Epidermal melanocyte (primary cell): ENCODE measurements around the gene CLTCL1.
"Not testable (repeated sequence)": the region's sequence is repeated elsewhere in the genome, so short reads cannot be mapped to it uniquely, and the experiment has no call there.

ENCODE experiments used
- DNase-seq: peaks from one replicate; pipeline ENCODE4 v3.0.0; 2011; ENCODE audit warnings: low spot score; ENCODE audit not compliant: insufficient read length

The CLTCL1 gene

DNA sequence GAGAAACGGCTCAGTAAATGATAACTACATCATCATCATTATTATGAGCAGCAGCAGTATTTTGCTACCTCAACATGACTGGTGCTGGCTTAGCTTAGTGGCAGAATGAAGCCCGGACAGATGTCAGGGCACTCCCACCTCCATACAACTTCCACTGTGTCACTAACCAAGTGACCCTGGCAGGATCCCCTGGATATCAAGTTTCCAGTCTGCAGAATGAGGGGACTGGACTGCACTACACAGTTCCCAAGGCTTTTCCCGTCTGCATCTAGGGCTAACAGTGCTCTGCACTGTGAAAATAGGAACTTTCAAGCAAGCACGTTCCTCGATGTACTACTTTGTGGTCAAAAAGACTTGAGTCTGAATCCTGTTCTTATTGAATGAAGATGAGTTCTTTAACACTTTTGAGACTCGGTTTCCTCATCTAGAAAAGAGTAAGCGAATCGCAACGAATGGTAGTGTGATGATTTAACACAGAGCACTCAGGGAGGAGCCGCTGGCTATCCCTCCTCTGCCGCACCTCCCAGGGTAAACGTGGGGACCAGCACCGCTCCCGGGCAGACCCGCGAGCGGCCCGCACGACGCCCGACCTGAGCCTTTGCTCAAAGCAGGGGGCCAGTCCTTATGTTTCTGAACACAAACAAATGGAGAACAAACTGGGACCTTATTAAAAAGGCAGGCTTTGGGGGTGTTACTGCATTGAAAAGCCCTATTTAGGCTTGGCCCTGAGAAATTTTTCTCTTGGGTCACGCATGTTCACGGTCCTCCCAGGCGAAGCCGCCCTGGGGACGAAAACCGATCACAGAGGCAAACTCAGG is 910 bp downstream of the CLTCL1 start:
- DNase-seq, result no peak

DNA sequence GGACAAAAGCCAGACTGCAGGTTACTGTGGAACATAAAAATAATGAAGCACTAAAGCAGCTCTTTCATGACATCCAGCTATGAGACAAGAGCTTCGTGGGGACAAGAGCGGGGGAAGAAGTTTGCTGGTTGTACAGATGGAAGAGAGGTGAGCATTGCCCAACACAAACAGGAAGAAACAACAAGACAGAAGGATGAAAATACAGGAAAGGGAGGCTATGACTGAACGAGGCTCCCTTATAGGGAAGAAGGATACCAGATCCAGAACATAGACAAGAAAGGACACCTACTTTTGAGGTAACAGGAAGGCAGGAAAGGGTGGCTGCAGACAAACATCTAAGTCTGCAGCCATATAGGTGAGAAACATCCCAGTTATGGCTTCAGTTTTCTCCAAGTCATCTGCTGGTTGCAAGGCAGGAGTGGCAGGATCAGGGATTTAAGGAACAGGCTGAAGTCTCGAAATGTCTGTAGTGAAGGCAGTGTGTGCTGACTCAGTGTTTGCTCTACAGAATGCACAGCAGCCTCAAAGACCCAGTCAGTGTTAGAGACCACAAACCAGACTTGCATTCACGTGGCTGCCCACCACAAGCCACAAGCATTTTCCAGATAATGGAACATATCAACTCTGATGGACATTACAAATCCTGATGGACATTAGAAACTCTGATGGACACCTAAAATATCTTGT is 1.9 kb downstream of the CLTCL1 start:
- DNase-seq, result no peak

DNA sequence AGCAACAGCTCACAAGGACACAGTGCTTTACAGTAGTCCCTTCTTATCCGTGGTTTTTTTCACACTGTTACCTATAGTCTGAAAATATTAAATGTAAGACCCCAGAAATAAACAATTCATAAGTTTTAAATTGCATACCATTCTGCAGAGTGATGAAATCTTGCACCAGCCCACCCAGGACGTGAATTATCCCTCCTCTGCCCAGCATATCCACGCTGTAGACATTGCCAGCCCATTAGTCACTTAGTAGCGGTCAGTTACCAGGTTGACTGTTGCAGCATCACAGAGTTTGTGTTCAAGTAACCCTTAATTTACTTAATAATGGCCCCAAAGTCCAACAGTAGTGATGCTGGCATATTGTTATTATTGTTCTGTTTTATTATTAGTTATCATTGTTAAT is 3.6 kb downstream of the CLTCL1 start:
- DNase-seq, result no peak

DNA sequence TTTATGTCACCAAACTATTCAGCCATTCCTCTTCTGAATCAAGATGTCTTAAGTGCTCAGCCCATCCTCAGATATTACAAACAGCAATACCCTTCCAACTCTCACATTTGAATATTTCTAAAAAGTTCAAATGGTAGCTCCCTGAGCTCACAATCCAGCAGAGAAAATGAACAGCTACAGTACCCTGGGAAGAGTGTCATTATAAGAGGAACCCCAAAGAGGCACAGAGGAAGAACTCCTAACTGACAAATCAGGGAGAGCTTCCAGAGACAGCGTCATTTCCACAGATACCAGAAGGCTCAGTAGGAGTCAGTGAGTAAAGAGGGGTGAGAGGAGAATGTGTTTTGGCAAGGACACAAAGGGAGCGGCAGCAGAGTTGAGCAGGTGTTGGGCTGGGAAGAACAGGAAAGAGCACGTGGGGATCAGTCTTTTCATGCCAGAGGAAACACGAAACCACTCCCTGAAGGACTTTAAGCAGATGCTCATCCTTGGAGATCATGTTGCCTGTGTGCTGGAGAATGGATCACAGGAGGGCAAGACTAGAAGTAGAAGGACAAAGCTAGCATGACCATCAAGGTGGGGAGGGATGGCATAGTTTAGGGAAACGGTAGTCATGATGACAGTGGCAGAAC is 4.3 kb downstream of the CLTCL1 start:
- DNase-seq, result no peak

DNA sequence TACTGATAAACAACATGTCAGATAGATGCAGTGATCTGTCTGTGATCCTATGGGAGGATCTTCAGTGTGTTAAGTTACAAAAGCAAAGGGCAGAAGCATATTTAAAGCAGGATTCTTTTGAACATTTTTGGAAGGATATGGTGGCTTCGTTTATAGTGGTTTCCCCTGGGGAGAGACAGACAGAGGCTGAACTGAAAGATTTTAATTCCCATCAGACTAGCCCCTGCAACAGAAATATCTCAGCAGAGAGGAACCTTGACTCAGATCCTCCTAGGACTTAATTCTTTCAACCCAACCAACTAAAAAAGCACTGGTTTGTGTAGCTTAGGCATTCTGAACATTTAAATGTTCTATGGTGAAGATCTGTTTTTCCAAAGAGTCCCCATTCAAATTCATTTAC is 5.7 kb downstream of the CLTCL1 start:
- no peak for DNase-seq

DNA sequence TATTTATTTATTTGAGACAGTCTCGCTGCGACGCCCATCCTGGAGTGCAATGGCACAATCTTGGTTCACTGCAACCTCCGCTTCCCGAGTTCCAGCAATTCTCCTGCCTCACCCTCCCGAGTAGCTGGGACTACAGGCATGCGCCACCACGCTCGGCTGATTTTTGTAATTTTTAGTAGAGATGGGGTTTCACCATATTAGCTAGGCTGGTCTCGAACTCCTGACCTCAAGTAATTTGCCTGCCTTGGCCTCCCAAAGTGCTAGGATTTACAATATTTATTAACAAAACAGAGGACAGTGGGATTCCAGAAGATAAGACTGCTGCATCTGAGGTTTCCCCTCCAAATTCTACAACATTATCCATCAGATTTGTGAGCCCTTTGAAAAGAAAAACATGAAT is 12.4 kb downstream of the CLTCL1 start:
- DNase-seq, result not testable (repeated sequence)

DNA sequence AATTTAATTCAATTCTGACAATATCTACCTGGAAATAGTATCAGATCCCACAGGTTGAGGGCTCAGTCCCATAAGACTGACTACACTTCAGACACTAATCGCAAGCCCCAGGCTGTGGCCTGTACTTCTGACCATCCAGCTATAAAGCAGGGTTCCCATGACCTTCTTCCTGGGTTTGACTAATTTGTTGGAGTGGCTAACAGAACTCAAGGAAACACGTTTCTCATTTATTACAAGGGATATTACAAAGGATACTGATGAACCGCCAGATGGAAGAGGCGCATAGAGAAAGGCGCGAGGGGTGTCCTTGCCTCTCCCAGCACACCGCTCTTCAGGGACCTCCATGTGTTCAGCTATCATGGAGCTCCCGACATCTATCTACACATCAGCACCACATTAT is 13.7 kb downstream of the CLTCL1 start:
- no peak for DNase-seq

DNA sequence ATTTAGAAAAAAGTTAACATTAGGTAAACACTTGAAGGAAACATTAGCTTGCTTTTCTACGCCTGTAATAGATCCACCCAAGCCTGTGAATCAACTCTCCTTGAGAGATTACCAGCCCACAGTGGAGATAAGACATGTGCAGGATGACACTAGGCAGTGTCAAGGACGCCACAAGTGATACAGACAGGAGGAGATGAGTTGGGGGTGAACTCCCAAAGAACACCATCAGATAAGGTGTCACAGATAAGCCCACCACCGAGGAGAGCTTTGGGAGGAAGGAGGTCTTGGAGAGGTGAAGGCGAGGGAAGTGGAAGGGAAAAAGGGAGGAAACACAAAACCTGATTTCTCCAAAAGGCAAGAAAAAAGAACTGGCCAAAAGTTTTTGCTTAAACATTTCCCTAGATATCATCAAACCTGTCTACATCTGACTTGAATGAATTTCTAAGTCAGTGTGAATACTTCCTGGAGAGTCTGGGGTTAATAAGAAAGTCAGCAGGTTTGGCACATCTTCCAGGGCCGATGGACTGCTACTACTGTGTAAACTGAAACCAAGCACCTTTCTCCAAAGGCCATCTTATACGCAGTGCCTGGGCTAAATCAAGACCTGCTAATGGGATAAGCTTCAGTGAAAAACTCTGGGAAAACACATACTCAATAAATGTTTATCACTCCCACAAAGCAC is 15.5 kb downstream of the CLTCL1 start:
- no peak for DNase-seq

DNA sequence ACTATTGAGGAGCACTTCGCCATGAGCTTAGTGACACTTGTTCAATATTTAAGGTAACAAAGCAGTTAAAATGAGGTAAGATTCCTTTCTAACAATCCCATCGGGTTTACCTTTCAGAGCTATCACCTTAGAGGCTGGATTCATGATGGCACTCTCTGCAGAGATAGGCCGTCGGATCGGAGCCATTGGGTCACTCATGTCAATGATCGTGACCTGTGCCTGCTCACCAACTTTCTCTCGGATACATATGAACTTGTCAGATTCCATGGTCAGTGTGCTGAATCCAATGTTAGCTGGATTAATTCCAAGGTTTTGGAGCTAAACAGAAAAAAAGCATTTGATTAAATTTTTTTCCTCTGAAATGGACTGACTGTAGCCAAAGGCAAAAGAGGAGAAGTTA is 16.0 kb downstream of the CLTCL1 start:
- DNase-seq, result no peak

DNA sequence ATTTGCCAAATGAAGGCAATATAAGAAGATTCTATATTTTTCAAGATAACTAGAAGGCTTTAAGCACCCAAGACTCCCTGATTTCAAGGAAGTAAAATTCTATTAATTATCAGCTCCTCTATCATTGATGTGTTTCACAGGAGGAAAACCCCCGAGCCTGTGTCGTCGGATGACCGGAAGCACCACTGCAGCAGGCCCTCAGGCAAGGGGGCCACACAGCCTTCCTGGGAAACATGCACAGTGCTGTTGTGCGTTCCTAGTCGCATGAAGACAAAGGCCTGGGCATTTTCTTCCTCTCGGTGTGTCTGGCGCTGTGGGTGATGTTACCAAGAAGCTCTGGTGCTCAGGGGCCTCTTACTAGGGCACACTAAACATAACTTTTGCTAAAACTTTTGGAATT is 16.4 kb downstream of the CLTCL1 start:
- DNase-seq, result no peak

DNA sequence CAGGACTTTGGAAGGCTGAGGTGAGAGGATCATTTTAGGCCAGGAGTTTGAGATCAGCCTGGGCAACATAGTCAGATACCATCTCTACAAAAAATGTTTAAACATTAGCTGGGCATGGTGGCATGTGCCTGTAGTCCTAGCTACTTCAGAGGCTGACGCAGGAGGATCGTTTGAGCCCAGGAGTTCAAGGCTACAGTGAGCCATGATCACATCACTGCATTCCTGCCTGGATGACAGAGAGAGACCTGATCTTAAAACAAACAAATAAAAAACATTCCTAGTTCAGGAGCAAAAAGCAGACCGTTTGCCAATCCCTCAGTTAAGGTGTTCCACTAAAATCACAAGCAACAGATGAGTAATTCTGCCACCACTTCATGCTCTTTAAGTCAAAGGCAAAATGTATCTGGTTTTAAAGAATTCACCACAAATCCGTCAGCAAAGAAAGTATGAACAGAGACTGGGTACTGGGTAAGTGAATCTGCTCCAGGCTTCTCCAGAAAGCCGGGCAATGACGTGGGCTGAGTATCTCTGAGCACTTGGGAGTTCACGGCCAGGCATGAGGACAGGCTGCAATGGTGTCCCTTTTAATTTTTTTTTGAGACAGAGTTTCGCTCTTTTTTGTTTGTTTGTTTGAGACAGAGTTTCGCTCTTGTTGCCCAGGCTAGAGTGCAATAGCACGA is 19.5 kb downstream of the CLTCL1 start:
- DNase-seq, result no peak

DNA sequence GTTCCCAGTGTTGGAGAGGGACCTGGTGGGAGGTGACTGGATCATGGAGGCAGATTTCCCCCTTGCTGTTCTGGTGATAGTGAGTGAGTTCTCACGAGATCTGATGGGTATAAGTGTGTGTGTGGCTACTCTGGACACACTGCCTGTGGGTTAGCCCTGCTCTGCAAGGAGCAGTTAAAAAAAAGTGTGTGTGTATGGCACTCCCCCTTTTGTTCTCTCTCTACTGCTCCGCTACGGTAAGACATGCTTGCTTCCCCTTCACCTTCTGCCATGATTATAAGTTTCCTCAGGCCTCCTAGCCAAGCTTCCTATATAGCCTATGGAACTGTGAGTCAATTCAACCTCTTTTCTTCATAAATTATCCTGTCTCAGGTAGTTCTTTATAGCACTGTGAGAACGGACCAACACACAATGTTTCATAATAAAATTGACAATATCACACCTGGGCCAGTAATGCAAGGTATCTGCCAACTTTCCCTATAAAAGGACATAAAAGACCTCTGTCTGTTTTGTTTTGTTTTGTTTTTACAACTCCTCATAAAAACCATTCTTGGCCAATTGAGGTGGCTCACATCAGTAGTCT is 20.2 kb downstream of the CLTCL1 start:
- no peak for DNase-seq

DNA sequence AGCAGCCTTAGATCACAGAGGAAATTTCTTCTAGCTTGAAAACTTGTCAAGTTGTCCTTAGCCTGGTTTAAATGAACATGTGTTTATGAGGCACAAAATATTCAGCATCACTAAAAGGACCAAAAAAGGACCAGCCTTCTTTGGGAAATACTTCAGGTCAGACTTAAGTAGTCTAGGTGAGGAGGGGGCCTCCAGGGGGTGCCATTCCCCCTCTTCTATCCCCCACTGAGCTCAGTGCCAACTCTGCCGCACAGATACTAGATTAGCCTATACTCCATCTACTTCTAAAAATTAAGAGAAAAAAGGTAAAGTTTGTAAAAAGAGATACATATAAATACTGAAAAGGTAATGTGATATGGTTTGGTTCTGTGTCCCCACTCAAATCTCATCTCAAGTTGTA is 20.6 kb downstream of the CLTCL1 start:
- DNase-seq, result no peak

DNA sequence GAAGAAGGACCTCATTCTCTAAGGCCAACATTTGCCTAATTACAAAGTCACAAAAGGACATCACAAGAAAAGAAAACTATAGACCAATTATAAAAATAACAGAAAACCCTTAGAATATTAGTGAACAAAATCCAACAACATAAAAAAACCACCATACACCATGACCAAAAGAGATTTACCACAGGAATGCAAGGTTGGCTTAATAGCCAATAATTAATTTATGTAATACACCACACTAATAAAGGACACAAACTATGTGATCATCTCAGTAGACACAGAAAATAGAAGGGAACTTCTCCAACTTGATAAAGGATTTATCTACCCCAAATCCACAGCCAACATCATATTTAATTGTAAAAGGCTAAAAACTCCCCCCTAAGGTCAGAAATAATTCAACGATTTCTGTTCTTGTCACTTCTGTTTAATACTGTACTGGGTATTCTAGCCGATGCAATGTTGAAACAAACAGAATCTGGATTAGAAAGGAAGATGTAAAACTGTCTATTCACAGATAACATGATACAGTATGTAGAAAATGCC is 24.9 kb downstream of the CLTCL1 start:
- no peak for DNase-seq

DNA sequence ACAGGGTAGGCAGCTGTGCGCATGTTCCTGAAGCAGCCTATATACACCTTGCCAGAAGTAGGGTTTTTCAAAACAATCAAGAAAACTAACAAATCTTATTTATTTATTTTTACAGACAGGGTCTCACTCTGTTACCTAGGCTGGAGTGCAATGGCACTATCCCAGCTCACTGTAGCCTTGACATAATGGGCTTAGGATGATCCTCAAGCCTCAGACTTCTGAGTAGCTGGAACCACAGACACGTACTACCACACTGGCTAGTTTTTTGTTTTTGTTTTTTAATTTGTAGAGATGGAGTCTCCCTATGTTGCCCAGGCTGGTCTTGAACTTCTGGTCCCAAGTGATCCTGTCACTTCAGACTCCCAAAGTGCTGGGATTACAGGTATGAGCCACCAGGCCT is 25.7 kb downstream of the CLTCL1 start:
- DNase-seq, result no peak

DNA sequence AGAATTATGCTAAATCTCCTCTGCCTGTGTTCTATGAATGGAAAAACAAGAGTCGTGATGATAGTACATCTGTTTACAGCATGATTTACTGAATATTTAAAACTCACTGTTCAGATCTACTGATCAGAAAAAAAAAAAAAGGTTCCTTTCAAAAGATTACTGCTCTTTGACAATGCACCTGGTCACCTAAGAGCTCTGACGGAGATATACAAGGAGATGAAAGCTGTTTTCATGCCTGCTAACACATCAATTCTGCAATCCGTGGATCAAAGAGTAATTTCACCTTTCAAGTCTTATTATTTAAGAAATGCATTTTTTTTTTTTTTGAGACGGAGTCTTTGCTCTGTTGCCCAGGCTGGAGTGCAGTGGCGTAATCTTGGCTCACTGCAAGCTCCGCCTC is 30.7 kb downstream of the CLTCL1 start:
- no peak for DNase-seq

DNA sequence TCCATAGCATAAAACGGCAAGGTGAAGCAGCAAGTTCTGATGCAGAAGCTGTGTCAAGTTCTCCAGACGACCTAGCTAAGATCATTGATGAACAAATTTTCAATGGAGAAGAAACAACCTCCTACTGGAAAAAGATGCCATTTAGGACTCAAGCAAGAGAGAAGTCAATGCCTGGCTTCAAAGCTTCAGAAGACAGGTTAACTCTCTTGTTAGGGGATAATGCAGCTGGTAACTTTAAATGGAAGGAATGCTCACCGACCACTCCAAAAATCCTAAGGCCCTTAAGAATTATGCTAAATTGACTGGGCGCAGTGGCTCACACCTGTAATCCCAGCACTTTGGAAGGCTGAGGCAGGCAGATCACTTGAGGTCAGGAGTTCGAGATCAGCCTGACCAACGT is 31.3 kb downstream of the CLTCL1 start:
- DNase-seq, result no peak

DNA sequence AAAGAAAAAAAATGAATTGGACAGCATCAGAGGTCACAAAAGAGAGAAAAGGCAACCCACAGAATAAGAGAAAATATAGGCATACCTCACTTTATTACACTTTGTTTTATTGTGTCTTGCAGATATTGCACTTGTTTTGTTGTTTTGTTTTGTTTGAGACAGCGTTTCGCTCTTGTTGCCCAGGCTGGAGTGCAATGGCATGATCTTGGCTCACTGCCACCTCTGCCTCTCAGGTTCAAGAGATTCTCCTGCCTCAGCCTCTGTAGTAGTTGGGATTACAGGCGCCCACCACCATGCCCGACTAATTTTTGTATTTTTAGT is 32.6 kb downstream of the CLTCL1 start:
- DNase-seq, result not testable (repeated sequence)

DNA sequence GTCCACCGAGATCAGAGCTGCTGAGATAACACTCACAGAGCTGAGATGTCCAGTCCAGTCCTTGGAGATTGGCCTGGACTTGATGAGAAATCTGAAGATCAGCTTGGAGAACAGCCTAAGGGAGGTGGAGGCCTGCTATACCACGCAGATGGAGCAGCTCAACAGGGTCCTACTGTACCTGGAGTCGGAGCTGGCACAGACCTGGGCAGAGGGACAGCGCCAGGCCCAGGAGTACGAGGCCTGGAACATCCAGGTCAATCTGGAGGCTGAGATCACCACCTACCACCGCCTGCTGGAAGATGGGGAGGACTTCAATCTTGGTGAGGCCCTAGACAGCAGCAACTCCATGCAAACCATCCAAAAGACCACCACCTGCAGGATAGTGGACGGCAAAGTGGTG is 33.1 kb downstream of the CLTCL1 start:
- no peak for DNase-seq

DNA sequence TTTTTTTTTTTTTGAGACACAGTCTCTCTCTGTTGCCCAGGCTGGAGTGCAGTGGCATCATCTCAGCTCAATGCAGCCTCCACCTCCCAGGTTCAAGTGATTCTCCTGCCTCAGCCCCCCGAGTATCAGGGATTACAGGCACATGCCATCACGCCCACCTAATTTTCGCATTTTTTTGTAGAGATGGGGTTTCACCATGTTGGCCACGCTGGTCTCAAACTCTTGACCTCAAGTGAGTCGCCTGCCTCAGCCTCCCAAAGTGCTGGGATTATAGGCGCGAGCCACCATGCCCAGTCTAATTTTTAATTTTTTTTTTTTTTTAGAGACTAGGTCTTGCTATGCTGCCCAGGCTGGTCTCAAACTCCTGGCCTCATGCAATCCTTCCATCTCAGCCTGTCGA is 35.2 kb downstream of the CLTCL1 start:
- not testable (repeated sequence) for DNase-seq

DNA sequence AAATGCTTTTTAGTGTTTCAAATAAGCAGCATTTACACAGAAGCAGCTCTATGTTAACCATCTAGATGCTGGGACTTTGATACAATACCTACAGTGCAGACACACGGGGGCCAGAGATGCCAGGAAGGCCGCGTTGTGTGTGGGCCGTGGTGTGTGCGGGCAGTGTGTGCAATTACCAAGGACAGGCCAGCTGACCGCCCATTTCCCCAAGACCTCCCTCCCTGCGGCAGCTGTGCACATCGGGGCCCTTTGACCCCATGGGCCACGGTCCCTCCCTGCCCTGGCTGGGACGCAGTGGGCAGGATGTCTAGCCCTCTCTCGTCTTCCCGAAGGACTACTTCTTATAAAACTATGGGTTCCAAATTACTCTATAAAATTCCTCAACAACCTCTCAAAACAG is 38.4 kb downstream of the CLTCL1 start:
- DNase-seq, result no peak
